Measurements from ENCODE around the gene SLC34A2. TPM values are rescaled to one million over a fixed set of nuclear protein-coding genes. Genes with fewer than 3 reads are reported as not detected.

The SLC34A2 gene
- total RNA-seq, 8 experiments from 2014 or later = 0.05 to 0.66 (median 0.10) TPM

DNA sequence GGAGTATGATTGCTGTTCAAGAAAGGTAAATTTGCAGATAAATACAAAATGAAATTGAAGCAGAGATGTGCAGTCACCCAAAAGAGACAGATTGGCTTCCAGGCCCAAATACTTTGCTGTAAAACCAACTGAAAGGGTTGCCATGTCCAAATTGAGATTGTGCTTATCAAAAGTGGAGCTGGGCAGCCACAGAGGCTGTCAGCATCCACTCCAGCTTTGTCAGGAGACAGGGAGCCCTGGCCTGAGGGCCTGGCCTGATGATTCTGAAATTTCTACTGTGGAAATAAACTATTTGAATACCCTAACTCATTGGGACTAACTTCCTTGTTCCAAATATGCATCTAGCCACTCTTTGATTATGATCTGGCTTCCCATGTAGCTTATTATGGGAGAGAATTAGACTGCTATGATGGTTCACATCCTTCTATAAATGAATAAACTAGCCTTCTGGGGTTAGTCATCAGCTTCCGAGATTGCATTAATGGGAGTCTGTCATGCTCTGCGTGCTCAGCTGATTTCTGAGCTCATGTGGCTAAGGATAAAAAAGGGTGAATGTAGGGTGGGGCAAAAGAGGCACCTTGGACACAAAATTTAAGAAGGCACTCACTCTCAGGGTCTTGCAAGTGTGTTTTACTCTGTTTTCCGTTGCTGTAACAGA lies 48.2 kb downstream of the SLC34A2 start:
- Histone ChIP-seq H3K4me3 (no peak overlapping the region), H3K27ac (no peak overlapping the region), H3K4me1 (replicated peaks in 1 of 2) (no peaks in the 10 kb centered on the region)
- in situ Hi-C loops (cut with MboI; ENCODE audit: low pct_unique_long_range_greater_than_20kb in 2 of 9, low sequenced_read_pairs in 9 of 9, unreplicated experiment in 9 of 9) = no loop called here
- WGBS, 10 experiments = 0 to 100% (median 83%) methylated on average over 1 to 3 of the region's 3 CpGs; no CpG with 5 or more reads in 3 of the 10 experiments
- peak in 4 of 8 experiments; percentile 57 to 74 (median 64) for ATAC-seq (replicated peaks in 6 of 8)

DNA sequence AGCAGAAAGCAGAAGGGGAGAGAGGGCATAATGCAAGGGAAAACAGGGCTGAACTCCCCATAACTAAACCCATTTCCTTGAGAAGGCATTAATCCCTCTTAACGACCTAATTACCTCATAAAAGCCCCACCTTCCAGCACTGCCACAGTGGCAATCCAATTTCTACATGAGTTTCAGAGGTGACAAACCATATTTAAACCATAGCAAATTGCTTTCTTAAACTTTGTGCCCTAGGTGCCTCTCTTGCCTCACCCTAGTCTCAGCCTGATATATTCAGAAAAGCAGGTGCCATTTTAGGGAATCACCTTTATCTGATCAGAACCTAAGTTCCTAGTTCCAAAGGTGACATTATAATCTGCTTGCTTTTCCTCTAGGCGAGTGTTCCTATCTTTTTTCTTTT lies 48.9 kb downstream of the SLC34A2 start:
- in situ Hi-C loops (cut with MboI; ENCODE audit: low pct_unique_long_range_greater_than_20kb in 2 of 9, low sequenced_read_pairs in 9 of 9, unreplicated experiment in 9 of 9) = no loop called here
- Histone ChIP-seq H3K27ac (no peak overlapping the region), H3K4me1 (replicated peaks in 1 of 2) (no peaks in the 10 kb centered on the region), H3K4me3 (no peak overlapping the region)
- ATAC-seq (replicated peaks in 6 of 8) = peak in 1 of 8 experiments; percentile 5
- 0 to 100% (median 69%) methylated on average over 1 to 2 of the region's 2 CpGs; no CpG with 5 or more reads in 2 of the 10 experiments for WGBS, 10 experiments

DNA sequence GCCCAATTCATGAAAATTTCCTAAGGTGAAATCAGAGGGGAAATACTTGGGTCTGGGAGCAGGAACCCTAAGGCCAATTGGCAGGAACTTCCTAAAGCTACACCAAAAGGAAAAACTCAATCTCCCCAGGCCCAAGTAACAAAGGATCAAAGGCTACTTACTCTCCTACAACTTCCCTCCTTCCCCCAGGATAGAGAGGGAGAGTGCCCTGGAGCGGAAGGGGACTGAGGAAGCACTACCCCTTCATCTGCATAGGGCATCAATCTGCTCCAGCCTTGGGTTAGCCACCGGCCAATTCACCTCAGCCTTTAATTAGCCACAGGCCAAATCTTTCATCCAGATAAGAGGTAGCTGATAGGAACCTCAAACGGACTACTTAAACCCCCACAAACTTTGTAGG lies 55.0 kb downstream of the SLC34A2 start:
- ATAC-seq (replicated peaks in 6 of 8) = no peak
- H3K4me1 ChIP-seq (replicated peaks in 1 of 2) = no peaks in the 10 kb centered on the region
- H3K4me3 ChIP-seq = no peak overlapping the region
- in situ Hi-C loops (cut with MboI; ENCODE audit: low pct_unique_long_range_greater_than_20kb in 2 of 9, low sequenced_read_pairs in 9 of 9, unreplicated experiment in 9 of 9) = no loop called here
- WGBS, 10 experiments = 43 to 100% (median 85%) methylated on average over 1 to 2 of the region's 3 CpGs; no CpG with 5 or more reads in 3 of the 10 experiments
- no peak overlapping the region for H3K27ac ChIP-seq

DNA sequence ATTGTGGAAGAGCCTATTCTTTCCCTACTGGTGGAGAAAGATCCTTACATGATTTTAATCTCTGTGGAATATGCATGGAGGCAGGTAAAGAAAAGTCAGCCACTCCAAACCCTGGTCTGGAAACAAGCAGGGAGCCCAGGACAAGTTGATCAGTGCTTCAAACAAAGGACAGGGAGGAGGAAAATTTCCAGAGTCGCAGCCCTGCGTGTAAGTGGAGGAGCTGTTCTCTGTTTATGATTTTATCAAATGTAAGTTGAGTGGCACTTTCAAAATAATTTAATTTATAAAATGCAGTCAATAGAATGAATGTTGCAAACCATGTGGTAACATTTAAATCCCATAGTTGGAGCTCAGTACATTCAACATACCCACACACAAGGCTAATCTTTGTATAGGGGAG lies 57.0 kb downstream of the SLC34A2 start:
- Histone ChIP-seq H3K4me1 (replicated peaks in 1 of 2) (no peaks in the 10 kb centered on the region), H3K4me3 (no peak overlapping the region), H3K27ac (no peak overlapping the region)
- in situ Hi-C loops (cut with MboI; ENCODE audit: low pct_unique_long_range_greater_than_20kb in 2 of 9, low sequenced_read_pairs in 9 of 9, unreplicated experiment in 9 of 9) = no loop called here
- WGBS, 10 experiments = 18 to 100% (median 90%) methylated on average over 1 to 2 of the region's 2 CpGs; no CpG with 5 or more reads in 1 of the 10 experiments
- no peak for ATAC-seq (replicated peaks in 6 of 8)

DNA sequence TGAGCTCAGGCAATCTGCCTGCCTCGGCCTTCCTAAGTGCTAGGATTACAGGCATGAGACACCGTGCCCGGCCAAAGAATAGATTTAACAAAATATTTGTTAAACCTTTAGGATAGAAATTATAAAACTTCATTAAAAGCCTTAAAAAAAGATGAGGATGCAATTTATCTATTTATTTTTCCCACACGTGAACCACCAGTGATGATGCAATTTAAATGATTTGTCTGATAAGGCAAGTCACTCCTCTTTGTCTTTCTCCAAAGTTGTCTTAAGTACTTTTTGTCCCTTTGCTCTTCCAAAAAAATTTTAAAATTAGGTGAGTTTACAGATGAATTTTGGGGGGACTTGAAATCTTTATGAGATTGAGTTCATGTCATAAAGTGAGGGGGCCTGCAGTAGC lies 58.2 kb downstream of the SLC34A2 start:
- Histone ChIP-seq H3K27ac (no peak overlapping the region), H3K4me1 (replicated peaks in 1 of 2) (no peaks in the 10 kb centered on the region), H3K4me3 (no peak overlapping the region)
- ATAC-seq (replicated peaks in 6 of 8) = no peak
- WGBS, 10 experiments = 38 to 100% (median 94%) methylated on average over 1 to 4 of the region's 4 CpGs; no CpG with 5 or more reads in 1 of the 10 experiments
- in situ Hi-C loops (cut with MboI; ENCODE audit: low pct_unique_long_range_greater_than_20kb in 2 of 9, low sequenced_read_pairs in 9 of 9, unreplicated experiment in 9 of 9) = no loop called here

DNA sequence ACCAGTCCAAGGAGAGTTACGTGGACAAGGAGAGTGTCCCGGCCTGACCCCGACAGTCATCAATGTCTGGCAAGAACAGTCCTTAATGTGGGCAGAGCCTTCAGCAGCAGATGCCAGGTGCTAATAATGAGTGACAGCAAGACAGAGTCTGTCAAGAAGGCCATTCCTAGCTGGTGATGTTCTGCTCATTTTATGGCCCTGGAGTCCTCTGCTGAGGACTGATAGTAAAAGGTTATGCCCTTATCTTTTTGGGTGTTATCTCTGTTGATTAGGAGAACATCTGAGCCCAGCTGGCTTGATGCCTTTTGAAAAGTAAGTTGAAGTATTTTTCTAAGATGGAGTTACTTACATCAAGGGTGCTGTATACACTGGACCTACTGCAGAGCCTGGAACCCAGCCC lies 67.3 kb downstream of the SLC34A2 start:
- in situ Hi-C loops (cut with MboI; ENCODE audit: low pct_unique_long_range_greater_than_20kb in 2 of 9, low sequenced_read_pairs in 9 of 9, unreplicated experiment in 9 of 9) = no loop called here
- no peak for ATAC-seq (replicated peaks in 6 of 8)
- Histone ChIP-seq H3K4me1 (replicated peaks in 1 of 2) (no peaks in the 10 kb centered on the region), H3K27ac (no peak overlapping the region), H3K4me3 (no peak overlapping the region)
- 16 to 100% (median 90%) methylated on average over 2 to 3 of the region's 3 CpGs; no CpG with 5 or more reads in 7 of the 10 experiments for WGBS, 10 experiments

DNA sequence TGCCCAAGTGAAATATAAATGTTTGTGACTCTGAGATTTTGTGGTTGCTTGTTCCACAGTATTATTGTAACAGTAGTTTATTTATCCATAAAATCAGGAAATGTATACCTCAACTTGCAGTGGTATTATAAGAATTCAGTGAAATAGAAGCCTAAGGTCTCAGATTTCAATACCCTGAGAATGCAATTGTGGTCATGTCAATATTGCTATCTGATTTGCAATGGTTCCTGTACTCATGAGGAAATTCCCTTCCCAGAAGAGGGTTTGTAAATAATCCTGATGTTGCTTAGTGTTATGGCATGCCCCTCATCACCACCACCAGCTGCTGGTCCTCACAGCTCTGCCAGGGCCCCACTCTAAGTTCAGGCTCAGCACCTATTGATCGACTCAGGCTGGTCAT lies 67.8 kb downstream of the SLC34A2 start:
- peak in 3 of 8 experiments; percentile 36 to 74 (median 58) for ATAC-seq (replicated peaks in 6 of 8)
- Histone ChIP-seq H3K4me3 (no peak overlapping the region), H3K4me1 (replicated peaks in 1 of 2) (no peaks in the 10 kb centered on the region), H3K27ac (no peak overlapping the region)
- WGBS, 10 experiments = 80 to 86% methylated on average over 1 of the region's 1 CpG; no CpG with 5 or more reads in 8 of the 10 experiments
- in situ Hi-C loops (cut with MboI; ENCODE audit: low pct_unique_long_range_greater_than_20kb in 2 of 9, low sequenced_read_pairs in 9 of 9, unreplicated experiment in 9 of 9) = no loop called here

DNA sequence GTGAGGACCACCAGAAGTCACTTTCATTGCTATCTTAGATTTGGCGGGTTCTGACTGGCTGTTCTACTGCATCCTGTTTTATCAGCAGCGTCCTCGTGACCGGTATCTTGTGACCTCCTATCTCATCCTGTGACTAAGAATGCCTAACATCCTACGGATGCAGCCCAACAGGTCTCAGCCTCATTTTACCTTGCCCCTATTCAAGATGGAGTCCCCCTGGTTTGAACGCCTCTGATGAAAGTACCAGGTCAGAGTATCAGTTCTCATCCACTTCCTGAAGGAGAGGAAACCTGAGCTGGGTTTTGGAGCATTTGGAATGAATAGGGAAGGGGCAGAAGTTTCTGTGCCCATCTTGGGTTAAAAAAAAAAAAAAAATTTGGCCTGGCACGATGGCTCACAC lies 70.2 kb downstream of the SLC34A2 start:
- in situ Hi-C loops (cut with MboI; ENCODE audit: low pct_unique_long_range_greater_than_20kb in 2 of 9, low sequenced_read_pairs in 9 of 9, unreplicated experiment in 9 of 9) = no loop called here
- ATAC-seq (replicated peaks in 6 of 8) = no peak
- Histone ChIP-seq H3K4me3 (no peak overlapping the region), H3K4me1 (replicated peaks in 1 of 2) (no peaks in the 10 kb centered on the region), H3K27ac (no peak overlapping the region)
- WGBS, 10 experiments = 50 to 100% (median 73%) methylated on average over 1 to 4 of the region's 7 CpGs; no CpG with 5 or more reads in 2 of the 10 experiments

DNA sequence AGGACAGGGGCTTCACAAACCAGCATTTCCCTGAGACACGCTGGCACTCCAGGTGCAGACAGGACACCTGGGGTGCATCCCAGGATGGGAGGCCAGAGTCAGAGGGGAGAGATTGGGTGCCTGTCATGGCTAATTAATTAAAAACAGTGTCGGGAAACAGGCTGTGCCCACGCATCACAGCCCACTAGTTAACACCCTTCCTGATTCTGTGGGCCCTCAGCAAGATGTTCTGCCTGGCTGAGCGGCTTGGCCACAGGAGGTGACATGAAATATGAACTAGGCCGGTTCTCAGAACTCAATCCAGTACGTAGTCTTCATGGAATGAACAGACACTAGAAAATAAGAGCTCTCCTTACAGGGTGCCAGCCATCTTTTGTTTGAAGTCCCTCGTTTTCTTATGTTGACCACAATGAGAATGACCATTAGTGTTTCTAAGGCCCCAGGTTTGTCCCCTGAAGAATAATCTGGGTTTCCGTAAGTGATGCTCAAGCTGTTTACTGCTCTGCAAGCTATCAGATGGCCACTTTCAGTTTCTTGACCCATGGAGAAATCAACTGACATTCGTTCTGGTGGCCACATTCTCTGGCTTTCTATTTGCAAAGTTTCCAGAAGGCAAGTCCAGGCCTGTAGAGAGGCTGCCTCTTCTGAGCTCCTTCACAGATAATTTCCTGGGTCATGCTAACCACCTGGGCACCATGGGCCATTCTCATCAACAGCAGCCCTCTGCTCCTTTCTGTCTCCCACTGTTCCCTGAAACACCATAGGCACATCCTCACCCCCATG lies 72.3 kb downstream of the SLC34A2 start:
- no peak overlapping the region for H3K27ac ChIP-seq
- no peak for ATAC-seq (replicated peaks in 6 of 8)
- no peaks in the 10 kb centered on the region for H3K4me1 ChIP-seq (replicated peaks in 1 of 2)
- no peak overlapping the region for H3K4me3 ChIP-seq
- in situ Hi-C loops (cut with MboI; ENCODE audit: low pct_unique_long_range_greater_than_20kb in 2 of 9, low sequenced_read_pairs in 9 of 9, unreplicated experiment in 9 of 9) = no loop called here
- 25 to 100% (median 75%) methylated on average over 1 to 7 of the region's 9 CpGs; no CpG with 5 or more reads in 2 of the 10 experiments for WGBS, 10 experiments

Other genes with a start within 250 kb of the SLC34A2 start
- 10 to 100 TPM in 2 of 8 experiments, 1 to 10 TPM in 6; 1.5 to 45.1 (median 3.2) TPM for gene SEL1L3, start 207.1 kb downstream of the SLC34A2 start, total RNA-seq